HG02981 (cell line): ENCODE data around the gene FAM185A.
"Not testable (repeated sequence)": the region's sequence is repeated elsewhere in the genome, so short reads cannot be mapped to it uniquely, and the experiment has no call there.

Experiments used
- ATAC-seq: cut with Tn5 transposase; IDR thresholded peaks from one replicate; pipeline ENCODE4 v1.9.1; 2021; ENCODE audit warnings: mild to moderate bottlenecking, moderate library complexity; ENCODE audit not compliant: unreplicated experiment

Gene FAM185A

GRCh38 chr7:102748605-102749444 lies at the start of gene FAM185A:
Gene FAM185A, plus strand, starts transcription at chr7:102748999. Its CDS starts 209 bp downstream, at chr7:102749208.
- ATAC-seq: peak; percentile 98

GRCh38 chr7:102713011-102713690 lies 35.6 kb upstream of the FAM185A start:
- ATAC-seq: peak; percentile 65

- ATAC-seq: peak; percentile 47
These were observed 35.1 kb upstream of the FAM185A start for GRCh38 chr7:102713691-102714080.

GRCh38 chr7:102714774-102715522 lies 33.9 kb upstream of the FAM185A start:
- ATAC-seq: not testable (repeated sequence)

GRCh38 chr7:102715718-102716117 lies 33.1 kb upstream of the FAM185A start:
- ATAC-seq: peak; percentile 82

- ATAC-seq: not testable (repeated sequence)
These were observed 30.3 kb upstream of the FAM185A start for GRCh38 chr7:102718491-102718890.

- ATAC-seq: not testable (repeated sequence)
These were observed 22.6 kb upstream of the FAM185A start for GRCh38 chr7:102726170-102726569.

- ATAC-seq: not testable (repeated sequence)
These were observed 19.1 kb upstream of the FAM185A start for GRCh38 chr7:102729670-102730069.

- ATAC-seq: not testable (repeated sequence)
These were observed 18.4 kb upstream of the FAM185A start for GRCh38 chr7:102730431-102730830.

- ATAC-seq: not testable (repeated sequence)
These were observed 6.6 kb upstream of the FAM185A start for GRCh38 chr7:102742002-102742771.

GRCh38 chr7:102743861-102744260 lies 4.9 kb upstream of the FAM185A start:
- ATAC-seq: not testable (repeated sequence)

- not testable (repeated sequence) for ATAC-seq
These were observed 3.1 kb upstream of the FAM185A start for GRCh38 chr7:102745494-102746288.

GRCh38 chr7:102749445-102749786 lies 617 bp downstream of the FAM185A start:
- not testable (repeated sequence) for ATAC-seq

GRCh38 chr7:102758227-102758626 lies 9.4 kb downstream of the FAM185A start:
- not testable (repeated sequence) for ATAC-seq

- not testable (repeated sequence) for ATAC-seq
These were observed 11.1 kb downstream of the FAM185A start for GRCh38 chr7:102759934-102760333.

- not testable (repeated sequence) for ATAC-seq
These were observed 12.4 kb downstream of the FAM185A start for GRCh38 chr7:102761234-102761633.

- ATAC-seq: not testable (repeated sequence)
These were observed 14.6 kb downstream of the FAM185A start for GRCh38 chr7:102763295-102763905.

GRCh38 chr7:102769657-102770192 lies 20.9 kb downstream of the FAM185A start:
- ATAC-seq: peak; percentile 28

GRCh38 chr7:102770467-102770866 lies 21.7 kb downstream of the FAM185A start:
- ATAC-seq: peak; percentile 53
